ENCODE data around the gene SELENOP.
"Not testable (repeated sequence)": the region's sequence is repeated elsewhere in the genome, so short reads cannot be mapped to it uniquely, and the experiment has no call there.

Gene SELENOP

GRCh38 chr5:42825422-42826148 is 13.9 kb upstream of the SELENOP start:
- DNase-seq: no peak

GRCh38 chr5:42824347-42824976 is 12.8 kb upstream of the SELENOP start:
- no peak for DNase-seq

- DNase-seq: no peak
Measured at GRCh38 chr5:42822548-42822947, 10.9 kb upstream of the SELENOP start.

GRCh38 chr5:42819745-42820144 is 8.1 kb upstream of the SELENOP start:
- no peak for DNase-seq

- not testable (repeated sequence) for DNase-seq
Measured at GRCh38 chr5:42816546-42816945, 4.9 kb upstream of the SELENOP start.

GRCh38 chr5:42813533-42813932 is 1.8 kb upstream of the SELENOP start:
- DNase-seq: no peak

GRCh38 chr5:42812620-42813019 is 928 bp upstream of the SELENOP start:
- no peak for DNase-seq

- DNase-seq: no peak
Measured at GRCh38 chr5:42810834-42811590, 680 bp downstream of the SELENOP start.

- no peak for DNase-seq
Measured at GRCh38 chr5:42808888-42809611, 2.6 kb downstream of the SELENOP start.

GRCh38 chr5:42807722-42808447 is 3.8 kb downstream of the SELENOP start:
- no peak for DNase-seq

- no peak for DNase-seq
Measured at GRCh38 chr5:42806701-42807262, 4.9 kb downstream of the SELENOP start.

GRCh38 chr5:42806004-42806700 is 5.5 kb downstream of the SELENOP start:
- no peak for DNase-seq

- no peak for DNase-seq
Measured at GRCh38 chr5:42804717-42805339, 6.9 kb downstream of the SELENOP start.

GRCh38 chr5:42801516-42802166 is 10.1 kb downstream of the SELENOP start:
- DNase-seq: no peak

GRCh38 chr5:42800748-42801330 is 10.9 kb downstream of the SELENOP start:
- no peak for DNase-seq

GRCh38 chr5:42799668-42800114 is 12.0 kb downstream of the SELENOP start:
- no peak for DNase-seq

- DNase-seq: no peak
Measured at GRCh38 chr5:42799241-42799608, 12.5 kb downstream of the SELENOP start.

- no peak for DNase-seq
Measured at GRCh38 chr5:42798284-42799240, 13.1 kb downstream of the SELENOP start.

GRCh38 chr5:42791151-42791550 is 20.5 kb downstream of the SELENOP start:
- peak in 1 of 2 experiments; percentile 15 for DNase-seq
